Osteoblast (primary cell): ENCODE results near the gene SERPINE3. TPM values are rescaled to one million over a fixed set of nuclear protein-coding genes. Genes with fewer than 3 reads are reported as not detected.

Source experiments
- DNase-seq: peaks from one replicate; pipeline ENCODE4 v3.0.0; 2011; ENCODE audit warnings: low spot score, mixed read lengths; ENCODE audit not compliant: insufficient read length; ENCODE audit errors: missing footprints
- H2AFZ ChIP-seq: 2 replicates; pipeline ENCODE4 v1.6.0; 2011; ENCODE audit warnings: mild to moderate bottlenecking, low read length
- H3K27ac ChIP-seq: 2 replicates; pipeline ENCODE4 v1.5.1; 2011; ENCODE audit warnings: mild to moderate bottlenecking, low read depth, low read length, moderate library complexity
- H3K27me3 ChIP-seq: 2 replicates; pipeline ENCODE4 v1.6.0; 2012; ENCODE audit warnings: mild to moderate bottlenecking, control low read depth, inconsistent platforms, low read length, moderate library complexity; ENCODE audit not compliant: insufficient read depth
- H3K36me3 ChIP-seq: 2 replicates; pipeline ENCODE4 v1.5.1; 2011; ENCODE audit warnings: mild to moderate bottlenecking, low read length, control low read depth, moderate library complexity; ENCODE audit not compliant: insufficient read depth
- H3K4me1 ChIP-seq: 2 replicates; pipeline ENCODE4 v1.5.1; 2011; ENCODE audit warnings: mild to moderate bottlenecking, low read length, control low read depth, moderate library complexity; ENCODE audit not compliant: insufficient read depth
- H3K4me2 ChIP-seq: 2 replicates; pipeline ENCODE4 v1.6.0; 2011; ENCODE audit warnings: mild to moderate bottlenecking, low read length; ENCODE audit not compliant: insufficient read depth
- H3K4me3 ChIP-seq: fragments of 200-600 bp; sonication (generic); 3 replicates; pipeline ENCODE4 v1.5.1; 2012; ENCODE audit warnings: mild to moderate bottlenecking, low read length, inconsistent platforms; ENCODE audit not compliant: insufficient read depth
- H3K79me2 ChIP-seq: 2 replicates; pipeline ENCODE4 v1.6.0; 2012; ENCODE audit warnings: mild to moderate bottlenecking, low read length, control low read depth, inconsistent platforms; ENCODE audit not compliant: insufficient read depth
- H3K9me3 ChIP-seq: 2 replicates; pipeline ENCODE4 v1.5.1; 2011; ENCODE audit warnings: low read depth, low read length, control low read depth
- H4K20me1 ChIP-seq: 2 replicates; pipeline ENCODE4 v1.6.0; 2012; ENCODE audit warnings: mild to moderate bottlenecking, low read length, control low read depth; ENCODE audit not compliant: insufficient read depth
- CTCF ChIP-seq: IDR thresholded peaks from 2 replicates; pipeline ENCODE4 v1.5.1; 2011; ENCODE audit warnings: mild to moderate bottlenecking, low read depth, low read length, moderate library complexity; ENCODE audit errors: extremely low read depth
- total RNA-seq: library from RNA; depleted of rRNA; stranded (reverse); fragments of >200 nt; gene quantifications from 2 replicates; pipeline ENCODE4 v1.2.3, GENCODE V29; 2012

Gene SERPINE3
- not detected in 2 replicates for total RNA-seq

GRCh38 chr13:51339354-51339753, at the start of gene SERPINE3:
TSS of gene SERPINE3 (plus strand) at chr13:51339691. CDS start at chr13:51341092, 1,401 bp downstream.
- DNase-seq = no peak

GRCh38 chr13:51291341-51291740, 48.1 kb upstream of the SERPINE3 start:
- DNase-seq = no peak
- Histone ChIP-seq H2AFZ (no peak overlapping the region), H3K36me3 (no peaks in the 10 kb centered on the region), H3K9me3 (no peaks in the 10 kb centered on the region), H3K27me3 (peaks cover 7% of the 10 kb centered on the region), H4K20me1 (no peaks in the 10 kb centered on the region), H3K4me3 (no peak overlapping the region), H3K79me2 (no peaks in the 10 kb centered on the region), H3K27ac (no peak overlapping the region), H3K4me2 (no peak overlapping the region), H3K4me1 (peaks cover 16% of the 10 kb centered on the region)
- TF ChIP-seq CTCF = no peak

More at GRCh38 chr13:51339354-51339753, at the start of gene SERPINE3:
- Histone ChIP-seq H3K27me3 (no peaks in the 10 kb centered on the region), H3K4me1 (peaks cover 21% of the 10 kb centered on the region), H3K79me2 (no peaks in the 10 kb centered on the region), H3K4me3 (no peak within 1 kb of the TSS), H2AFZ (no peak within 1 kb of the TSS), H3K4me2 (no peak within 1 kb of the TSS), H3K27ac (no peak within 1 kb of the TSS), H3K9me3 (no peaks in the 10 kb centered on the region), H3K36me3 (no peaks in the 10 kb centered on the region), H4K20me1 (no peaks in the 10 kb centered on the region)
- no peak for TF ChIP-seq CTCF

- no peaks in the 10 kb centered on the region for H3K9me3 ChIP-seq
- TF ChIP-seq CTCF = no peak
- H3K4me3 ChIP-seq = no peak overlapping the region
- H3K36me3 ChIP-seq = no peaks in the 10 kb centered on the region
- H3K4me2 ChIP-seq = peak overlapping the region; percentile 28
- peaks cover 16% of the 10 kb centered on the region for H3K4me1 ChIP-seq
- DNase-seq = no peak
- H4K20me1 ChIP-seq = no peaks in the 10 kb centered on the region
- H3K27me3 ChIP-seq = peaks cover 7% of the 10 kb centered on the region
- peak overlapping the region; percentile 53 for H3K27ac ChIP-seq
- no peak overlapping the region for H2AFZ ChIP-seq
- H3K79me2 ChIP-seq = no peaks in the 10 kb centered on the region
Measured at GRCh38 chr13:51292000-51292565, 47.4 kb upstream of the SERPINE3 start.

GRCh38 chr13:51297556-51297955, 41.9 kb upstream of the SERPINE3 start:
- Histone ChIP-seq H3K27ac (no peak overlapping the region), H3K36me3 (no peaks in the 10 kb centered on the region), H4K20me1 (no peaks in the 10 kb centered on the region), H3K4me1 (peaks cover under 1% of the 10 kb centered on the region), H3K79me2 (no peaks in the 10 kb centered on the region), H3K9me3 (no peaks in the 10 kb centered on the region), H2AFZ (no peak overlapping the region), H3K4me2 (no peak overlapping the region), H3K4me3 (no peak overlapping the region), H3K27me3 (no peaks in the 10 kb centered on the region)
- DNase-seq = no peak
- no peak for TF ChIP-seq CTCF
